Glutamatergic neuron (in vitro differentiated cells): ENCODE results near the gene MAP7D1. TPM values are rescaled to one million over a fixed set of nuclear protein-coding genes. Genes with fewer than 3 reads are reported as not detected.
"Not testable (repeated sequence)": the region's sequence is repeated elsewhere in the genome, so short reads cannot be mapped to it uniquely, and the experiment has no call there.

Experiments used
- DNase-seq: peaks from one replicate; pipeline ENCODE4 v3.0.0; 2022
- H3K27ac Mint-ChIP-seq: one replicate; pipeline ENCODE4 v1.8.0; 2020; ENCODE audit warnings: mild to moderate bottlenecking, mixed read lengths, inconsistent platforms; ENCODE audit not compliant: unreplicated experiment
- H3K27me3 Mint-ChIP-seq: one replicate; pipeline ENCODE4 v1.8.0; 2020; ENCODE audit warnings: mild to moderate bottlenecking, moderate library complexity, mixed read lengths, inconsistent platforms; ENCODE audit not compliant: unreplicated experiment
- H3K36me3 Mint-ChIP-seq: one replicate; pipeline ENCODE4 v1.8.0; 2020; ENCODE audit warnings: mild to moderate bottlenecking, mixed read lengths, inconsistent platforms; ENCODE audit not compliant: unreplicated experiment
- H3K4me1 Mint-ChIP-seq: one replicate; pipeline ENCODE4 v1.8.0; 2020; ENCODE audit warnings: mild to moderate bottlenecking, low read depth, mixed read lengths, inconsistent platforms; ENCODE audit not compliant: unreplicated experiment
- H3K4me3 Mint-ChIP-seq: one replicate; pipeline ENCODE4 v1.8.0; 2020; ENCODE audit warnings: mild to moderate bottlenecking, mixed read lengths, inconsistent platforms; ENCODE audit not compliant: unreplicated experiment
- H3K9me3 Mint-ChIP-seq: one replicate; pipeline ENCODE4 v1.8.0; 2020; ENCODE audit warnings: mild to moderate bottlenecking, moderate library complexity, mixed read lengths, inconsistent platforms; ENCODE audit not compliant: unreplicated experiment
- total RNA-seq: library from RNA; stranded (reverse); fragmentation: NEBNext Ultra II Directional; extraction: Animal tissue kit (Norgen Biotek cat#: 25700); gene quantifications from one replicate; pipeline ENCODE4 v1.2.1, GENCODE V29; 2021; ENCODE audit not compliant: unreplicated experiment
- TF ChIP-seq, protein P1 (sequence below): fragments of 200-600 bp; sonication (generic); IDR thresholded peaks from one replicate; pipeline ENCODE4 v1.5.0; 2021; ENCODE audit not compliant: partially characterized antibody, unreplicated experiment

The MAP7D1 gene
- total RNA-seq, 1 donor from 2014 or later: 152 TPM

- DNase-seq: no peak
- no peaks in the 10 kb centered on the region for H3K36me3 Mint-ChIP-seq
- H3K27ac Mint-ChIP-seq: no peak overlapping the region
- peaks cover 29% of the 10 kb centered on the region for H3K4me1 Mint-ChIP-seq
- TF ChIP-seq, protein P1, sequence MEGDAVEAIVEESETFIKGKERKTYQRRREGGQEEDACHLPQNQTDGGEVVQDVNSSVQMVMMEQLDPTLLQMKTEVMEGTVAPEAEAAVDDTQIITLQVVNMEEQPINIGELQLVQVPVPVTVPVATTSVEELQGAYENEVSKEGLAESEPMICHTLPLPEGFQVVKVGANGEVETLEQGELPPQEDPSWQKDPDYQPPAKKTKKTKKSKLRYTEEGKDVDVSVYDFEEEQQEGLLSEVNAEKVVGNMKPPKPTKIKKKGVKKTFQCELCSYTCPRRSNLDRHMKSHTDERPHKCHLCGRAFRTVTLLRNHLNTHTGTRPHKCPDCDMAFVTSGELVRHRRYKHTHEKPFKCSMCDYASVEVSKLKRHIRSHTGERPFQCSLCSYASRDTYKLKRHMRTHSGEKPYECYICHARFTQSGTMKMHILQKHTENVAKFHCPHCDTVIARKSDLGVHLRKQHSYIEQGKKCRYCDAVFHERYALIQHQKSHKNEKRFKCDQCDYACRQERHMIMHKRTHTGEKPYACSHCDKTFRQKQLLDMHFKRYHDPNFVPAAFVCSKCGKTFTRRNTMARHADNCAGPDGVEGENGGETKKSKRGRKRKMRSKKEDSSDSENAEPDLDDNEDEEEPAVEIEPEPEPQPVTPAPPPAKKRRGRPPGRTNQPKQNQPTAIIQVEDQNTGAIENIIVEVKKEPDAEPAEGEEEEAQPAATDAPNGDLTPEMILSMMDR: no peak
- peak overlapping the region; percentile 87 for H3K4me3 Mint-ChIP-seq
- peaks cover 18% of the 10 kb centered on the region for H3K27me3 Mint-ChIP-seq
- peaks cover 3% of the 10 kb centered on the region for H3K9me3 Mint-ChIP-seq
These were observed 2.2 kb downstream of the MAP7D1 start for GRCh38 chr1:36157973-36158826.

DNA sequence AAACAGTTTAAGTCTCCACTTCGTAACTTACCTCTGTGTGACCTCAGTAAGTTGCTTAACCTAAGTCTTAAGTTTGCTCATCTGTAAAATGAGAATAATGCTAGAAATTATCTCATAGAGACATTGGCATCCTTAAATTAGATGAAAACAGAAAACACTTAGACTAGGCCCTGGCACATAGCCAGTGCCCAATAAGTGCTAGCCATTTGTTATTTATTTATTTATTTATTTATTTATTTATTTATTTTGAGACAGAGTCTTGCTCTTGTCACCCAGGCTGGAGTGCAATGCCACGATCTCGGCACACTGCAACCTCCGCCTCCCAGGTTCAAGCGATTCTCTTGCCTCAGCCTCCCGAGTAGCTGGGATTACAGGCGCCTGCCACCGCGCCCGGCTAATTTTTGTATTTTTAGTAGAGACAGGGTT, 2.9 kb downstream of the MAP7D1 start:
- not testable (repeated sequence) for DNase-seq, H3K9me3 Mint-ChIP-seq, H3K36me3 Mint-ChIP-seq
- H3K4me1 Mint-ChIP-seq: peaks cover 28% of the 10 kb centered on the region
- peaks cover 15% of the 10 kb centered on the region for H3K27me3 Mint-ChIP-seq
- H3K27ac Mint-ChIP-seq: peak overlapping the region; percentile 44
- peak overlapping the region; percentile 87 for H3K4me3 Mint-ChIP-seq

GRCh38 chr1:36159614-36160387, 3.8 kb downstream of the MAP7D1 start:
- DNase-seq: no peak
- TF ChIP-seq, protein P1: no peak
- Mint-ChIP-seq H3K4me3 (peak overlapping the region; percentile 55), H3K36me3 (no peaks in the 10 kb centered on the region), H3K4me1 (peaks cover 21% of the 10 kb centered on the region), H3K9me3 (no peaks in the 10 kb centered on the region), H3K27ac (no peak overlapping the region), H3K27me3 (peaks cover 8% of the 10 kb centered on the region)

- TF ChIP-seq, protein P1: no peak
- no peak overlapping the region for H3K27ac Mint-ChIP-seq
- H3K9me3 Mint-ChIP-seq: no peaks in the 10 kb centered on the region
- H3K4me1 Mint-ChIP-seq: peaks cover 21% of the 10 kb centered on the region
- H3K36me3 Mint-ChIP-seq: no peaks in the 10 kb centered on the region
- no peak for DNase-seq
- peaks cover 5% of the 10 kb centered on the region for H3K27me3 Mint-ChIP-seq
- H3K4me3 Mint-ChIP-seq: peak overlapping the region; percentile 55
These were observed 4.5 kb downstream of the MAP7D1 start for GRCh38 chr1:36160388-36160948.

- Mint-ChIP-seq H3K4me1 (peaks cover 21% of the 10 kb centered on the region), H3K27ac (peak overlapping the region; percentile 34)
- DNase-seq: peak; percentile 36
These were observed 5.1 kb downstream of the MAP7D1 start for GRCh38 chr1:36160949-36161485.

More at GRCh38 chr1:36160949-36161485, 5.1 kb downstream of the MAP7D1 start:
- no peaks in the 10 kb centered on the region for H3K36me3 Mint-ChIP-seq
- H3K27me3 Mint-ChIP-seq: peaks cover 5% of the 10 kb centered on the region
- no peaks in the 10 kb centered on the region for H3K9me3 Mint-ChIP-seq
- TF ChIP-seq, protein P1: peak; percentile 11
- H3K4me3 Mint-ChIP-seq: peak overlapping the region; percentile 80
